Peyer's patch (tissue), 4 donors: Measurements from ENCODE around the gene ZMIZ1.

Source experiments
- CTCF ChIP-seq, 6 experiments: fragments of 450-650 bp in 4 of 6; fragments of 200-600 bp in 2 of 6; sonication (generic) in 1 of 6; IDR thresholded peaks; one replicate each; pipeline ENCODE4 v1.5.1; 2017 to 2019; ENCODE audit warnings: antibody characterized with exemption in 6 of 6, mild to moderate bottlenecking in 3 of 6, moderate library complexity in 1 of 6
- POLR2A ChIP-seq, 2 donors: fragments of 450-650 bp; IDR thresholded peaks; one replicate each; pipeline ENCODE4 v1.5.1; 2017; ENCODE audit warnings: antibody characterized with exemption in 2 of 2, mild to moderate bottlenecking in 2 of 2, moderate library complexity in 2 of 2

- no peak for TF ChIP-seq CTCF (IDR thresholded peaks at IDR 0.05)
- no peak for TF ChIP-seq POLR2A (IDR thresholded peaks at IDR 0.05)
Observed at GRCh38 chr10:79308016-79308415, 239.2 kb downstream of the ZMIZ1 start.
